Thoracic aorta (tissue), 2 donors: ENCODE measurements around the gene METTL13. TPM values are rescaled to one million over a fixed set of nuclear protein-coding genes. Genes with fewer than 3 reads are reported as not detected.
"Not testable (repeated sequence)": the region's sequence is repeated elsewhere in the genome, so short reads cannot be mapped to it uniquely, and the experiment has no call there.

ENCODE experiments used
- ATAC-seq: fragments of 150-250 bp; one replicate; pipeline ENCODE4 v1.8.0; 2017; ENCODE audit warnings: low read depth; ENCODE audit not compliant: insufficient number of reproducible peaks, low FRiP score
- DNase-seq: peaks from one replicate; pipeline ENCODE4 v3.0.0-alpha.2; 2020; ENCODE audit warnings: low spot score
- H3K27ac ChIP-seq, 2 donors: fragments of 200-600 bp; sonication (generic); 1 replicate in 1 of 2; 2 replicates in 1 of 2; pipeline ENCODE4 v1.5.1; 2016; ENCODE audit warnings: mild to moderate bottlenecking in 2 of 2, moderate library complexity in 2 of 2
- H3K27me3 ChIP-seq: fragments of 200-600 bp; sonication (generic); replicated peaks from 2 replicates; pipeline ENCODE4 v1.6.0; 2016; ENCODE audit warnings: mild to moderate bottlenecking; ENCODE audit not compliant: insufficient read depth
- H3K36me3 ChIP-seq: fragments of 200-600 bp; sonication (generic); one replicate; pipeline ENCODE4 v1.5.1; 2016
- H3K4me1 ChIP-seq, 2 donors: fragments of 200-600 bp; sonication (generic); 1 replicate in 1 of 2; 2 replicates in 1 of 2; pipeline versions ENCODE4 v1.5.1 to v1.6.0; 2016; ENCODE audit warnings: low read depth in 2 of 2, mild to moderate bottlenecking in 1 of 2; ENCODE audit not compliant: control insufficient read depth in 1 of 2
- H3K4me3 ChIP-seq: fragments of 200-600 bp; sonication (generic); 2 replicates; pipeline ENCODE4 v1.5.1; 2016; ENCODE audit warnings: mild to moderate bottlenecking
- H3K9me3 ChIP-seq: fragments of 200-600 bp; sonication (generic); 2 replicates; pipeline ENCODE4 v1.5.1; 2016
- CTCF ChIP-seq: fragments of 200-600 bp; sonication (generic); IDR thresholded peaks from one replicate; pipeline ENCODE4 v1.5.1; 2019; ENCODE audit warnings: antibody characterized with exemption
- total RNA-seq, 2 donors: library from RNA; depleted of rRNA; stranded (reverse); fragments of >200 nt; gene quantifications; one replicate each; pipeline versions ENCODE4 v1.1.0 to v1.2.3, GENCODE V29; 2016

The METTL13 gene
- total RNA-seq, 2 donors from 2014 or later: 15.7 to 24.8 TPM

GRCh38 chr1:171794085-171794484, 12.6 kb downstream of the METTL13 start:
- H3K4me3 ChIP-seq: no peak overlapping the region
- no peaks in the 10 kb centered on the region for H3K27me3 ChIP-seq
- no peaks in the 10 kb centered on the region for H3K4me1 ChIP-seq
- TF ChIP-seq CTCF: no peak
- H3K36me3 ChIP-seq: peaks cover 60% of the 10 kb centered on the region
- DNase-seq (no peak), ATAC-seq (no peak)
- no peak overlapping the region for H3K27ac ChIP-seq
- no peaks in the 10 kb centered on the region for H3K9me3 ChIP-seq

GRCh38 chr1:171796592-171796991, 15.1 kb downstream of the METTL13 start:
- Histone ChIP-seq H3K4me1 (no peaks in the 10 kb centered on the region), H3K4me3 (no peak overlapping the region), H3K27me3 (no peaks in the 10 kb centered on the region), H3K27ac (no peak overlapping the region), H3K9me3 (no peaks in the 10 kb centered on the region), H3K36me3 (peaks cover 37% of the 10 kb centered on the region)
- ATAC-seq: no peak
- DNase-seq: no peak
- TF ChIP-seq CTCF: no peak

GRCh38 chr1:171798311-171798710, 16.9 kb downstream of the METTL13 start:
- no peak overlapping the region for H3K4me3 ChIP-seq
- H3K36me3 ChIP-seq: peaks cover 22% of the 10 kb centered on the region
- no peaks in the 10 kb centered on the region for H3K27me3 ChIP-seq
- H3K27ac ChIP-seq: no peak overlapping the region
- no peaks in the 10 kb centered on the region for H3K4me1 ChIP-seq
- ATAC-seq (no peak), DNase-seq (no peak)
- no peak for TF ChIP-seq CTCF
- no peaks in the 10 kb centered on the region for H3K9me3 ChIP-seq

- Histone ChIP-seq H3K36me3 (peaks cover 18% of the 10 kb centered on the region), H3K4me3 (no peak overlapping the region), H3K27ac (no peak overlapping the region), H3K27me3 (no peaks in the 10 kb centered on the region), H3K9me3 (no peaks in the 10 kb centered on the region), H3K4me1 (no peaks in the 10 kb centered on the region)
- TF ChIP-seq CTCF: no peak
- ATAC-seq (no peak), DNase-seq (no peak)
Observed at GRCh38 chr1:171798765-171799164, 17.3 kb downstream of the METTL13 start.

GRCh38 chr1:171799166-171799565, 17.7 kb downstream of the METTL13 start:
- Histone ChIP-seq H3K4me3 (no peak overlapping the region), H3K36me3 (peaks cover 14% of the 10 kb centered on the region), H3K9me3 (no peaks in the 10 kb centered on the region), H3K27ac (no peak overlapping the region), H3K27me3 (no peaks in the 10 kb centered on the region), H3K4me1 (no peaks in the 10 kb centered on the region)
- TF ChIP-seq CTCF: no peak
- DNase-seq: no peak
- no peak for ATAC-seq

- H3K36me3 ChIP-seq: peaks cover 12% of the 10 kb centered on the region
- not testable (repeated sequence) for H3K27me3 ChIP-seq, H3K27ac ChIP-seq, H3K4me1 ChIP-seq, DNase-seq, ATAC-seq, H3K4me3 ChIP-seq, H3K9me3 ChIP-seq
Observed at GRCh38 chr1:171799698-171800097, 18.2 kb downstream of the METTL13 start.
